Left colon (tissue), 2 donors: Measurements from ENCODE around the gene STX8. TPM values are rescaled to one million over a fixed set of nuclear protein-coding genes. Genes with fewer than 3 reads are reported as not detected.
"Not testable (repeated sequence)": the region's sequence is repeated elsewhere in the genome, so short reads cannot be mapped to it uniquely, and the experiment has no call there.

Experiments used
- ATAC-seq: fragments of 200-7000 bp; cut with Tn5 transposase; one replicate; pipeline ENCODE4 v1.9.1; 2020; ENCODE audit warnings: mild to moderate bottlenecking, moderate library complexity
- DNase-seq, 2 donors: peaks; one replicate each; pipeline ENCODE4 v3.0.0-alpha.2; 2020
- intact Hi-C, 2 donors: fragments of 100-400 bp; cut with DNase I in 1 of 2; cut with micrococcal nuclease in 1 of 2; formaldehyde crosslinking; loops; one replicate each; pipeline versions ENCODE4 v1.11.2 to v1.14.0; 2022; cut with DNase I, micrococcal nuclease
- total RNA-seq, 2 donors: library from RNA; stranded (reverse); fragmentation: NEBNext Ultra II Directional; extraction: Animal tissue kit (Norgen Biotek cat#: 25700); gene quantifications; one replicate each; pipeline ENCODE4 v1.2.1, GENCODE V29; 2021
- donor health status: DM: no; HTN: no; CAD: no.
- donor health status: DM: yes; HTN: yes; CAD: no.

The STX8 gene
- total RNA-seq, 2 donors from 2014 or later, result 43.1 to 45.3 TPM

DNA sequence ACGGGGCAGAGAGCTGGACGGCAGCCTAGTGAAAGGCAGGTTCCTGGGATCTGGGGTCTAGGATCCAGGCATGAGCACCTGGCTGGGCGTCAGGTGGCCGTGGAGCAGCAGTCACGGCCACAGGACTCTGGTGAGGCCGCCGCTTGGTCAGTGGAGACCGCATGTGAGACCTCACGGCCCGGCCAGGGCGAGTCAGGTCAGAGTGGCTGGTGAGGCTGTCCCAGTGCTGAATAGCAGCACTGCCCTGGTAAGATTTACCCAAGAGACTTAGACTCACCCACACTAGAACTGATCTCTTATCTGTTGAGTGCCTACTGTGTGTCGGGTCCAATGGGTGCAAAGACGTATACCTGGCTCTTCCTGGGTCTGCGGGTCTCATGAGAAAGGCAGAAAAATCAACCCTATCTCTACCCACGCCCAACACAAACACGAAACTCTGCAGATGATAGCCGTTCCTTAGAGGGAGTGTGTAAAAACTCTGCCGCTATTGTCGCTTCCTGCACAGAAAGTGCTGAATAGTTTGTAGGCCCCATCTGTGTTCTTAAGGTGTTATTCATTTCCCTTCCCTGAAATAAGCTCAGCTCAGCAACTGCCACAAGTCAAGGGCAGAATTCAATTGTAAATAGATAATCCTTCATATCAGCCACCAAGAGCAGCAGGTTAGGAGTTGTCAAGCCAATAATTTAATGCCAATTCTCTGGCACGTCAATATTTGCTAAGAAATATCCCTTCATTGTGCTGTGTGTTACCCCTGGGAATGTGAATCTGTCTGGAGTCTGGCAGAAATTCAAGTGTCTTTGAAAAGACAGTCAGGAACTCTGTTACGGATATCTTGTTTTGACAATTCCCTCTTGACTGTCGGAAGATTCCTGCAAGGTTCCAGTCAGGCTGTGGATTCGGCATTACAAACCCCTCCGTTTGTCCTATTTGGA lies 314.3 kb downstream of the STX8 start:
- intact Hi-C loops, result no loop called here
- ATAC-seq (peak; percentile 78), DNase-seq (no peak)

GRCh38 chr17:9259419-9259818 lies 316.2 kb downstream of the STX8 start:
- no peak for ATAC-seq
- intact Hi-C loops, result no loop called here
- no peak for DNase-seq

- ATAC-seq, result no peak
- intact Hi-C loops, result no loop called here
- DNase-seq, result no peak
Measured at GRCh38 chr17:9258115-9259015, 317.3 kb downstream of the STX8 start.

DNA sequence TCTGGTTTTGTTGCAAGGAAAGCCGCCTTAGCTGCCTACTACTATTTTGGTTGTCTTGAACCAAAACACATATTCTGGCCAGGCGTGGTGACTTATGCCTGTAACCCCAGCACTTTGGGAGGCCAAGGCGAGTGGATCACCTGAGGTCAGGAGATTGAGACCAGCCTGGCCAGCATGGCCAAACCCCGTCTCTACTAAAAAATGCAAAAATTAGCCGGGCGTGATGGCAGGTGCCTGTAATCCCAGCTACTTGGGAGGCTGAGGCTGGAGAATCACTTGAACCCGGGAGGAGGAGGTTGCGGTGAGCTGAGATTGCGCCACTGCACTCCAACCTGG lies 318.0 kb downstream of the STX8 start:
- DNase-seq, ATAC-seq, intact Hi-C loops: not testable (repeated sequence)

GRCh38 chr17:9256751-9257629 lies 318.6 kb downstream of the STX8 start:
- intact Hi-C loops, result no loop called here
- peak in 1 of 2 donors; percentile 37 for DNase-seq
- peak; percentile 57 for ATAC-seq

- ATAC-seq (no peak), DNase-seq (no peak)
- intact Hi-C loops, result no loop called here
Measured at GRCh38 chr17:9256361-9256750, 319.3 kb downstream of the STX8 start.

DNA sequence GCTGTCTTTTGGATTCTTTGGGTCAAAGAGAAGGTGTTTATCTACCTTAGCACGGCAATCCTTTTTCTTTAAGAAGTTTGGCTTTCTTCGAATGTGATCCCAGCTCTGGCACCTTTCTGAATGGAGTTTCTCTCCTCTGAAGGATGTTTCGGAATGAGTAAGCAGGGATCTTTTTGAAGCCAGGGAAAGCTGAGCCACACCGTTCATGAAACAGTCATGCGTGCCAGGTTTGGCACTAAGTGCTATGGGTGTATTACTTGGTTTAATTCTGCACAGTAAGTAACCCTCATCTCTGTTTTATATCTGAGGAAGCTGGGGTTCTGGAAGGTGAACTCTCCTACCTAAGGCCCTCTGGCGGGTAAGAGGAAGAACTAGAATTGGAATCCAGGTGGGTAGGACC lies 319.8 kb downstream of the STX8 start:
- DNase-seq (no peak), ATAC-seq (no peak)

DNA sequence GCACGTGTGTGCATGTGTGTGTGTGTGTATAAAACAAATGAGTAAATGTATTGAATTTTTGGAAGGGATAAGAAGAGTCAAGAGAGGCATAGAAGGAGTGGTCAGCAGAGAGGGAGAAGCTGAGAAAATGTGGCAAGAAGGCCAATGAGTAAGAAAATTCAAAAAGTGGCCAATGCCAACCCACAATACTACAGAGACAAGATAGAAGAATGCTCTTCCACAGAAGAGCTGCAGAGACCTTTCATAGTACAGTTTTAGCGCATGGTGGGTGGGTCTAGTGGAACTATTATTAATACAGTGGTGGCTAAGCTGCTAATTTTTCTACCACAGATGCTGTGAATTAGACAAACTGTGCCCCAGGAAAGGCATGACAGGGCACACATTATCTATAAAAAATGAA lies 320.8 kb downstream of the STX8 start:
- DNase-seq, result no peak
- intact Hi-C loops, result no loop called here
- no peak for ATAC-seq

More for the DNA sequence above, 319.8 kb downstream of the STX8 start:
- intact Hi-C loops, result no loop called here

- ATAC-seq (no peak), DNase-seq (no peak)
- intact Hi-C loops, result no loop called here
Measured at GRCh38 chr17:9253308-9253707, 322.3 kb downstream of the STX8 start.

- ATAC-seq (no peak), DNase-seq (no peak)
- intact Hi-C loops, result no loop called here
Measured at GRCh38 chr17:9251273-9251672, 324.3 kb downstream of the STX8 start.

DNA sequence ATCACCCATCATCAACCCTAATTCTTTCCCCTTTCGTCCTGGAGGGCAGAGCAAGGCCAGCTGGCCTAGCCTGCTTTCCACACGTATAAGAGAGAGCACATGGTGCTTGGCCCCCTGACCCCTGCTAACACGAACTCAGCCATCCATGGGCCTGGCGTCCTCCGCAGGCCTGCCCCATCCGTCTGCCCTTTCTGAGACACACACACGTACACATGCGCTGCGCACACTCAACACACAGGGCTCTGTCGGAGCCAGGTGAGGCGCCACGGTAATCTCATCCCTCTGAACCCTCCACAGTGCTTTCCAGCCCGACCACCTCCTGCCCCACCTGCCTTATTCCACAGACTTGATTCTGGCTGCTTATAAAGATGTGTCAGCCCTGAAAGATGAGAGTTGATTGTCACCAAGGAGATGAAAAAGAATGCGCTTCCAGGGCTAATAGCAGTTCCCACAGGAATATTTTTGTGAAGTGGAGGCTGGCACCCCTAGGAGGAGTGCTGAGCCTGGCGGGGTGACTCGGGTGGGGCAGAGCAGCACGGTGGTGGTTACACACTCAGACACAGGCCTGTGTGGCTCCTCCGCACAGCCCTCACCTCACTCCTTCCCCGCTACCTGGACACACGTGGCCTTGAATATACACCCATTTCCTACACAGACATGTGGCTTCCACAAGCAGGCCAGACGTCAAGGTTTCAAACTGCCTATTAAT lies 326.2 kb downstream of the STX8 start:
- intact Hi-C loops, result no loop called here
- no peak for DNase-seq
- no peak for ATAC-seq

GRCh38 chr17:9247401-9247938 lies 328.1 kb downstream of the STX8 start:
- ATAC-seq (no peak), DNase-seq (no peak)
- intact Hi-C loops, result no loop called here

GRCh38 chr17:9244066-9245052 lies 331.3 kb downstream of the STX8 start:
- DNase-seq (peak; percentile 33 to 54), ATAC-seq (no peak)
- intact Hi-C loops, result no loop called here

DNA sequence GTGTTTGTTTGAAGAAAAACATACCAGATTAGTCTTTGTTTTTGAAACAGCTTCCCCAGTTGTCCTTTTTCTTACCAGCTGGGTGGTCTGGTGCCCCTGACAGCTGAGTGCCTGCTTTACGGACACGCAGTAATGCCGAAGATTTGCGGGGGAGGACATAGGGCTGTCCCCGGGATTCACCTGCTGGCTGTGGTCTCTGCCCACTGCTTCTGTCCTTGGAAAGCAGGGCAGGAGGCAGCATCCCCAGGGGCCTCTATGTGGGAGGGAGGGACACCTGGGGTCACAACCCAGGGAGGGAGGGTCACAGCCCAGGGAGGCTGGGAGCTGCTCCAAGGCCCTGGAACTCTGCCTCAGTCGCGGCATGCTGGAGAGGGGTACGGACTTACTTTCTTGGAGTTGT lies 332.6 kb downstream of the STX8 start:
- intact Hi-C loops, result no loop called here
- DNase-seq (no peak), ATAC-seq (no peak)

- DNase-seq, result peak in 1 of 2 donors; percentile 31
- intact Hi-C loops, result no loop called here
- no peak for ATAC-seq
Measured at GRCh38 chr17:9242497-9242881, 333.1 kb downstream of the STX8 start.

GRCh38 chr17:9241774-9242496 lies 333.7 kb downstream of the STX8 start:
- DNase-seq (no peak), ATAC-seq (no peak)
- intact Hi-C loops, result no loop called here
